ENCODE results near the gene CAB39.

GRCh38 chr2:230772156-230772555 is 59.5 kb downstream of the CAB39 start:
- no peak for TF ChIP-seq CTCF (IDR thresholded peaks at IDR 0.05; ENCODE audit: poor library complexity, severe bottlenecking)
- TF ChIP-seq, protein P1, sequence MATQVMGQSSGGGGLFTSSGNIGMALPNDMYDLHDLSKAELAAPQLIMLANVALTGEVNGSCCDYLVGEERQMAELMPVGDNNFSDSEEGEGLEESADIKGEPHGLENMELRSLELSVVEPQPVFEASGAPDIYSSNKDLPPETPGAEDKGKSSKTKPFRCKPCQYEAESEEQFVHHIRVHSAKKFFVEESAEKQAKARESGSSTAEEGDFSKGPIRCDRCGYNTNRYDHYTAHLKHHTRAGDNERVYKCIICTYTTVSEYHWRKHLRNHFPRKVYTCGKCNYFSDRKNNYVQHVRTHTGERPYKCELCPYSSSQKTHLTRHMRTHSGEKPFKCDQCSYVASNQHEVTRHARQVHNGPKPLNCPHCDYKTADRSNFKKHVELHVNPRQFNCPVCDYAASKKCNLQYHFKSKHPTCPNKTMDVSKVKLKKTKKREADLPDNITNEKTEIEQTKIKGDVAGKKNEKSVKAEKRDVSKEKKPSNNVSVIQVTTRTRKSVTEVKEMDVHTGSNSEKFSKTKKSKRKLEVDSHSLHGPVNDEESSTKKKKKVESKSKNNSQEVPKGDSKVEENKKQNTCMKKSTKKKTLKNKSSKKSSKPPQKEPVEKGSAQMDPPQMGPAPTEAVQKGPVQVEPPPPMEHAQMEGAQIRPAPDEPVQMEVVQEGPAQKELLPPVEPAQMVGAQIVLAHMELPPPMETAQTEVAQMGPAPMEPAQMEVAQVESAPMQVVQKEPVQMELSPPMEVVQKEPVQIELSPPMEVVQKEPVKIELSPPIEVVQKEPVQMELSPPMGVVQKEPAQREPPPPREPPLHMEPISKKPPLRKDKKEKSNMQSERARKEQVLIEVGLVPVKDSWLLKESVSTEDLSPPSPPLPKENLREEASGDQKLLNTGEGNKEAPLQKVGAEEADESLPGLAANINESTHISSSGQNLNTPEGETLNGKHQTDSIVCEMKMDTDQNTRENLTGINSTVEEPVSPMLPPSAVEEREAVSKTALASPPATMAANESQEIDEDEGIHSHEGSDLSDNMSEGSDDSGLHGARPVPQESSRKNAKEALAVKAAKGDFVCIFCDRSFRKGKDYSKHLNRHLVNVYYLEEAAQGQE (IDR thresholded peaks at IDR 0.05; ENCODE audit: borderline replicate concordance) = no peak
- TF ChIP-seq EZH2 (IDR thresholded peaks at IDR 0.05; ENCODE audit: borderline replicate concordance, insufficient read depth, low read length, poor library complexity, severe bottlenecking) = no peak

Measured in neural cell (in vitro differentiated cells).